ENCODE data around the gene METTL4.
"Not testable (repeated sequence)": the region's sequence is repeated elsewhere in the genome, so short reads cannot be mapped to it uniquely, and the experiment has no call there.

The METTL4 gene

DNA sequence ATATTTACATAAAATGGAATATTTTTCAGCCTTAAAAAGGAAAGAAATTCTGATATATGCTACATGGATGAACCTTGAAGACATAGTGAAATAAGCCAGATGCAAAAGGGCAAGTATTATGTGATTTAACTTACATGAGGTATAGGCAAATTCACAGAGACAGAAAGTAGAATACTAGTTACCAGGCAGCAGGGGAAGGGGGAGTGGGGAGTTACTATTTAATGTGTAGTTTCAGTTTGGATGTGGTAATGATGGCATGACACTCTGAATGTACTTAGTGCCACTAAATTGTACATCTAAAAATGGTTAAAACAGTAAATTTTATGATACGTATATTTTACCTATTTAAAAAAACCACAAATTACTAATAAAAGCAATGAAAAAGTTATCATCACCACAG lies 12.1 kb downstream of the METTL4 start:
- DNase-seq (ENCODE audit: low read depth in 2 of 2): no peak

DNA sequence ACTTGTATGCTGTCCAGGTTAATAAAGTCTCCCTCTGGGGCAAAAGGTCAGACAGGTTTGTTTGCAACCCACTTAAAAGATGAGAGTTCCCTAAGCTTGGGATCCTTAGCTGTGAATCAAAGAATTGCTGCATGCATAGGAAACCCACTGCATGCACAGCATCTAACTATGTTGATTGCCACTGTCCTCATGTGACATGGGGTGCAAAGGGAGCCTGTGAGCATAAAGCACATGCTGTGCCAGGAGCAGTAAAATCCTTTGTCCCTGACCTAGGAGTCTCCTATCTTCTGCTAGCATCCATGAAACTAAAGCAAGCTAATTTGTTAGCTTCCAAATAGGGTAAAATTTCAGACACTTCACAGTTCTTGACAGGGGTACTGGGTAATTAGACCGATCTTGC lies 13.8 kb downstream of the METTL4 start:
- no peak for DNase-seq (ENCODE audit: low read depth in 2 of 2)

DNA sequence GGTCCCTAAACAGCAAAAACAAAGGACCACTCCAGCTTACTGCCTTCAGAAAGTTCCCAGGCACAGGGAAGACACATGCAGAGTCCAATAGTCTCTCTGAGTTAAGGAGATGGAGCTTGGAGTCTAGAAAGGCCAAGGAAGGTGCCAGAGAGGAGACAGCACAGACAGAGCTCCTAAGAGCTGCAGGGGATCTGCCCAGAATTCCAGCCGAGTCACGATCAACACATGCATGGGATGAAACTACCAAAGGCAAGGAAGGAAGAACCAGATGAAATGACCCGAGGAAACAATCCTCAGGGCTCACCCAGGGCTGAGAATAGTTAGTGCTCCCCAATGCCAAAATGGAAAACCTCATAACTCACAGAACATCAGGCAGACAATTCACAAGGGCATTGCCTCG lies 15.4 kb downstream of the METTL4 start:
- DNase-seq (ENCODE audit: low read depth in 2 of 2): no peak

DNA sequence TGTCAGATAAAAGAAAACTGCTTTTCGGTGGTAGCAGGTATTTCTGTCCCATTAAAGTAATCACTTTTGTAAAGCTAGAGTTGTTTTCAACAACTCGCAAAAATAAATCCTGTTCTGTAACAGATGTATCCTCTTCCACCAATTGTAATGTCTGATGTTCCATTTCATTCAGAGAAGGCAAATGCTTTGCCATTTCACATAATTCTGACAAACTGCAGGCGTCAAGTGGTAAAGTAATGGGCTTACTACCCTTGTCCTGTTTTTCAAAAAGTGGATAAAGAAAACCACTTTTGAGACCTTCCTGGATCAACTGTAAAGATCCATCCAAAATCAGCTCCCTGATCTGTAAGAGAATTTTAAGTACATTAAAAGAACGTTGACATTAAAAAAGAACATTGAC lies 16.6 kb downstream of the METTL4 start:
- no peak for DNase-seq (ENCODE audit: low read depth in 2 of 2)

DNA sequence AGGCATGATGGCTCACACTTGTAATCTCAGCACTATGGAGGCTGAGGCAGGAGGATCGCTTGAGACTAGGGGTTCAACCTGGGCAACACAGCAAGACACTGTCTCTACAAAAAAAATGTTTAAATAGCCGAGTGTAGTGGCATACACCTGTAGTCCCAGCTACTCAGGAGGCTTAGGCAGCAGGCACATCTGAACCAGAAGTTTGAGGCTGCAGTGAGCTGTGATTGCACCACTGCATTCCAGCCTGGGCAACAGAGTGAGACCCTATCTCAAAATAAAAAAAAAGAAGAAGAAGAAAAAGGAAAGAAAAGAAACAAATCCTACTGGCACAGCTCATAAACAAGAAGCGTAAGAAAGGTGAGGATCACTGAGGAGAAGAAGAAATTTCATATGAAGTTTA lies 19.9 kb downstream of the METTL4 start:
- DNase-seq (ENCODE audit: low read depth in 2 of 2): no peak

DNA sequence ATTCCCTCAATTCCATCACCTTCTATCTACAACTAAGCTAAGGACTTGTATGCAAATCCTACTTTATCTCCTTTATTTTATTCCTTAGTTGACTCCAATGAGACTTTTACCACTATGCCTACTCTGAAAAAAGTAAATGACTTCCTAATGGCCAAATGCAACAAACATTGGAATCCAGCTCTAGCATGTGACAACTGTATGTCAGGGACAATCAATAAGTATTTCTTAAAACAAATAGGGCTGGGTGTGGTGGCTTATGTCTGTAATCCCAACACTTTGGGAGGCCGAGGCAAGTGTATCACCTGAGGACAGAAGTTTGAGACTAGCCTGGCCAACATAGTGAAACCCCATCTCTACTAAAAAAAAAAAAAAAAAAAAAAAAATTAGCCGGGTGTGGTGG lies 21.8 kb downstream of the METTL4 start:
- DNase-seq (ENCODE audit: low read depth in 2 of 2): no peak

DNA sequence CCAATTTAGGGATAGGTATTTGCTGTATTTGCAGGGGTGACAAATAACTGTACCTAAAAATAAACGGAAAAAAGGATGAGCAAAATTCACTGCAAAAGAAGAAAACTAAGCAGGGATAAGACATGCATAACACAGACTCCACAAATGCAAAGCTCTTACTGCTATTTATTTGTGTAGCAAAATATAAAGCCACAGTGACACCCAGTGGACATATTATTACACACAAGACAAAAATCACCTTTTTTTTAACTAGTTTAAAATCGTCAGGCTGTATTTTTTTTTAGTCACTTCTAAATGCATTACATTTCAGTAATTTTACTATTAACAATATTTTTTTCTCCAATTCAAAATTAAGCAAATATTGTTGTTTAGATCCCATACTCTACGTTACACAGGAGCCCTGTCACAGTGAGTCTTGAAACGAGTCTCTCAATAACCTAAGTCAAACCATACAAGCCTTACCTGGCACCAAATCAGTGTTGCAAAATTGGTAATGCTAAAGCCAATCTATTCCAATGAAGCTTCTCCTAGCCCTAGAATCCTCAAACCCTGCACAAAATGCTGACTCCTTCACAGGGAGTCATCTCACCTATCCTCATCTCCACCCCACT lies 23.7 kb downstream of the METTL4 start:
- no peak for DNase-seq (ENCODE audit: low read depth in 2 of 2)

DNA sequence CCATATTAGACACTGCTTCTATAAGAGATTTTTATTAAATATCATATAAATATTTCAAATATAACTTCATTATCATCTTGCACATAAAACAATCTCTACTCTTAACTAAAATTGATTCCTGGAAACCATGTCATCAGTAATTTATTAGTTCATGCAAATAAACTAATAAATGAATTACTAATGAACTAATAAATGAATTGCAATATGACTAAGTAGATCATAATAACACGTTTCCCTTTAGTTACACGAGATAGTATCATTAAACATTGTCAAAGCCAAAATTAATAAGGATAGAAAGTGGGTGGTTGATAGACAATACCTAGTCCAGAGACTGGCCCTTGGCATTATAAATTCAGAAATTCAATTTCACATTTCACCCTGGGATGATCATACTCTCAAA lies 26.1 kb downstream of the METTL4 start:
- no peak for DNase-seq (ENCODE audit: low read depth in 2 of 2)

DNA sequence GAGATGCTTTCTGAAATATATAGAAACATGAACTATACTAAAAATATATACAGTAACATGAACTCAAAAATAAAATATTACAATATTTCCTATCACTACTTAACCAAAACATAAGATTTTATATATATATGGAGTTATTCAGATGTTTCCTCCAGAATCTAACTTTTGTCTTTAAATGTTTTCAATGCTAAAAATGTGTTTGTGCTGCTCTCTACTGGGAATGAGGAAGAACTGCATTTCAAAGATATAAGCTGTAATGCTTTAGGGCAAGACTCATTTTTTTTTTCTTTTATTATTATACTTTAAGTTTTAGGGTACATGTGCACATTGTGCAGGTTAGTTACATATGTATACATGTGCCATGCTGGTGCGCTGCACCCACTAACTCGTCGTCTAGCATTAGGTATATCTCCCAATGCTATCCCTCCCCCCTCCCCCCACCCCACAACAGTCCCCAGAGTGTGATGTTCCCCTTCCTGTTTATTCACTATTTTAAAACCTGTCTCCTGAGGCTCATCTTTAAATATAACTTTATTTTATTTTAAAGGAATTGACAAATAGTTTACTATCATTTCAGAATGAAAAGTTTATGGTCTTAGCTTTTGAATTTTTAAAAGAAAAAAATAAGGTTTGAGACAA lies 29.3 kb downstream of the METTL4 start:
- not testable (repeated sequence) for DNase-seq (ENCODE audit: low read depth in 2 of 2)

DNA sequence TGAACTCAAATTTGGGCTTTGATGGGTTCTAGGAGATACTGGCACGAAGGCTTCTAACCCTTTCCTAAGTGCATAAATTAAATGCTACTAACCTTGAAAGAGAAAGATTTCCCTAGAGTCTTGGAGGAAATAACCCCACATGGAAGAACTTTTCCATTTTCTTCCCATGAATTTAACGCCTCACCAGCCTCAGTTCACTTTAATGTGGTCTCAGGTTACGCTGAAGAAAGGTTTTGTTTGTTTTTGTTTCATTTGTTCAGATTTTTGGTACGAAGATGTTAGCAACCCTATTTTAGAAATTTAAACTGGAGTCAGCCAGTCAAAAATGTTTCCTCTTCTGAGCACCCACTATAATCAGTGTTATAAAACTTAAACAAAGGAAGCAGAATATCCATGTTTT lies 30.7 kb downstream of the METTL4 start:
- DNase-seq (ENCODE audit: low read depth in 2 of 2): no peak

DNA sequence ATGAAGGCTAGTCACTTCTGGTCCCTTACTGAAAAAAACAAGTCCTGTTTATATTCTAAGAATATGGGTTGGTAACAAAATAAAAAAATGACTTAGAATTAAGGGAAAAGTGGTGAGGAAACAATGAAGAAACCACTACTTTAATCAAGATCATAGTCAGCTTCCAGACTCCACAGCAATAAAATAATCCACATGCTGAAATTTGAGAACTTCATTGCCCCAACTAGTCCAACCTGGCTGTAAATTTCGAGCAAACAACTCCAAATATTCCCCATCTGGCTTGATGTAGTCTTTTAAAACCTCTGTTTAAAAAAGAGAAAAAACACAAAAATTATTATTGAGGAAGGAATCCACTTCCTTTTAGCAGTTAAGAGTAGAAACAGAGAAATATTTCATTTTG lies 32.5 kb downstream of the METTL4 start:
- no peak for DNase-seq (ENCODE audit: low read depth in 2 of 2)

DNA sequence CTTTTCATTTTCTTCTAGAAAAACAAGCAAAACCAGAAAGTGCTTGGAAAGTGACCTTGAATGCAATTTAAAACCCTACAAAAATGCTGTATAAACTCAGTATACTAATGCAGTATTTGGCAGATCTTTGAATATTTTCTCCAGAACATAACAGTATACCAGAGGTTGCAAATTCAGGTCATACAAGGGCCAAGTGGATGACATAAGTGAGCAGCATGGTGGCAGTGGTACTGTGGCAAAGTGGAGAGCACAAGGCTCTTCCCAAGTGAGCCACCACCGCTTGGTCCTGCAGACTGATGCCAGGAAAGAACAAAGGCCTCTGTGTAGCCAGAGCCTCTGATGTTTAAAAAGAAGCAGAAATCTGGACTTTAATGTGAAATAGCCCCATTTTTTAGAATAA lies 33.1 kb downstream of the METTL4 start:
- no peak for DNase-seq (ENCODE audit: low read depth in 2 of 2)

DNA sequence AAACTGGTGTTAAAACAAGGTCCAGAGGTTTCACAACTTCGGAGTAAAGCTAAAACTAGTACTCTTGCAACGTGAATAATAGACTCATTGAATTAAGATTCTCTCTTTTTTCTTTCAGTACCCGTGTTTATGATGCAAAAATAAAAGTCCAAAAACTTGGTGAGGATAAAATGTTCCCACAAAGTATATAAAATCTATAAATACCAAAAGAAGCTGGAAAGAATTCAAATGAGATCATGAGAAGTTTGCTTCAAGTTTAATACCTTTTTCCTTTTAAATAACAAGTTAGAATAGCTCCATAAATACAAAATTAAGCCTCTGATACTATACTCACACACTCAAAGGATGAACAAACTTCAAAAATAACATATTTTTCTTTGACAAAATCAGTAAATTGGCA lies 34.0 kb downstream of the METTL4 start:
- no peak for DNase-seq (ENCODE audit: low read depth in 2 of 2)

DNA sequence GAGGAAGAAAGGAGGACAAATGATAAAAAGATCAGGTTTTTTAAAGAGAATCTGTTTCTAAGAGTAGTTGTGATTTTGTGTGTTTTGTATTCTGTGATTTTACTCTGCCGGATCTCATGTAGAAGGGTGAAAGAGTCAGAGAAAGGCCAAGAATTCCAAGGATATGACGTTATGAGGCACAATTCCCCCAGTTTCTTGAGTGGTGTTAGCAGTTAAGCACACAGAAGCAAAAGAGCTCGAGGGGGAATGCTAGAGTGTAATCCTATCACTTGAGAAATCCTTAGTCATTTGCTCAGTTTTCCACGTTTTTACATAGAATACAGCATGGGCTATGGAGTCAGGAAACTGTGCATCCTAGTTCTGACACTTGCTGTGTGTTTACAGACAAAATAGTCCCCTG lies 34.8 kb downstream of the METTL4 start:
- DNase-seq (ENCODE audit: low read depth in 2 of 2): no peak

DNA sequence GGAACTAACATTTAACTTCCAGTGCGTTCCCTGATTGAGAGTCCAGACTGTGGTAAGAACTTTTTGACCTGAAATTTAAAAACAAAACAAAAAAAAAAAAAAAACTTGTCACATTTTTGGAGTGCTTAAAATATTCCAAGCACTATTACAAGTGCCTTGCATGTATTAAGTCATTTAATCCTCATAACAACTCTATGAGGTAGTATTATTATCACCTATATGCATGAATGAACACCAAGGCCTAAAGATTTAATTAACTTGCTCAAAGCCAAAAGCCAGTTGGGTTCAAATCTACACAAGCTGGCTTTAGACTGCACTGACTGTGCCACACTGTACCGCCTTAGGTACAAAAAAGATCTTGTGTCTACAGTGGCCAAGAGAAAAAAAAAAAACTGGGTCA lies 35.2 kb downstream of the METTL4 start:
- DNase-seq (ENCODE audit: low read depth in 2 of 2): no peak

DNA sequence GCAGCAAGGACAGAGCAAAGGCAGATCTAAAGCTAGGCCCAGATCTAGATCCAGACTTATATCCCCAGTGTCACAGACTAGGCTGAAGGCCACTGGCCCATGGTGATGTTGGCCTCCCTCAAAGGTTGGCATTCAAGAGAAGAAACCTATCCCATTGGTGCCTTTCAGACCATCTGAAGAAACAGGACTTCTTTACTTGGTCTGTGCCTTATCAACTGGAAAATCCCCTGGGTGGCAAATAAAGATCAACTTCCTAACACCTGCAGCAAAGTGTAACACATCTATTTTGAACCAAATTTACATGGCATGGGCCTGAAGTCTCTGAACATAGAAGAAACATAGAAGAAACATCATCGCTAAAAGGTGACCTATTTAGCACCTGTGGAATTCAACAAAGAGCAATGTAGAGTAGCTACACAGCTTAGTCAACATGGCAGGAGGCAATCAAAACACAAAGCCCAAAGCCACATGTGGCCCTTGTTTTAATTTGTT lies 35.8 kb downstream of the METTL4 start:
- no peak for DNase-seq (ENCODE audit: low read depth in 2 of 2)

DNA sequence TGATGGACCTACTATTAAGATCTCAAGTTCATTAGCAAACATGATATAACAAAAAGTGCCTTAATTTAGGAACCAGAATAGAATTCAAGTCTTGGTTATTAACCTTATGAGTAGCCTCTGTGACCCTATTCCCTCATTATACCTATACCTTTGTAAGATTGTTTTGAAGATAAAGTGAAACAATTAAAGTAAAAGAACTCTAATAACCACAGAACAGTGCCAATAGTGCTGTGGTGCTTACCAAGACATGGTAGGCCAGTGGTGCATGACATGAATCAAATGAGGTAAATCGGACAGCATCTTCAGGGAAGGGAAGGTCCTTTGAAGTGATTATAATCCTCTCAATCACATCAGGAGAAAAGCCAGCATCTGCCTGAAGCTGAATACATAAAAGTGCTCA lies 36.4 kb downstream of the METTL4 start:
- DNase-seq (ENCODE audit: low read depth in 2 of 2): no peak

DNA sequence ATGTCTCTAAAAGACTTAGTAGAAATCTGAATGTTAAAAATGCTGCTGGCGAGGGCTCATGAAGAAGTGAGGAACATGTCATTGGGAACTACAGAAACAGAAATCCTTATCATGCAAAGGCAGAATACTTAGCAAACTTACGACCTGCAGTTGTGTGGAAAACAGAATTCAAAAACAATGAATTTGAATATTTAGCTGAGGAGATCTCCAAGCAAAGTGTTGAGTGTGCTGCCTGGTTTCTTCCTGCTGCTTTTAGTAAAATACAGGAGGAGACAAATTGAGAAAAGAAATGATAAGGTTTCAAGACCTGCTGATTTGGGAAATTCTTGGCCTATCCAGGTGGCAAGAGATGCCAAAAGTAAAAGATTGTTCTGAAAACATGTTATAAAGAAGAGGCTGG lies 38.5 kb downstream of the METTL4 start:
- DNase-seq (ENCODE audit: low read depth in 2 of 2): no peak

DNA sequence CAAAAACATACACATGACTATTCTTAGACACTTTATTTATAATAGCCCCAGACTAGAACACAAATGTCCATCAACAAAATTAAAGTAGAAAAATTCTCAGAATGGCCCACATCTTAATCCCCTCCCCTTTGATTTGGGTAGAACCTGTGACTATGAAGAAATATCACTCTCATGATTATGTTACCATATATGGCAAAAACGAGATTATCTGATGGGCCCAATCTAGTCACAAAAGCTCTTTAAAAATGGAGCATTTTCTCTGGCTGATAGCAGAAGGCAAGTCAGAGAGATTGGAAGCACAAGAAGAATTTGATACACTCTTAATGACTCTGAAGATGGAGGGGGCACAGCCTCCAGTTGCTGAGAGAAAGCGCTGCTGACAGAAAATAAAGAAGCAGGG lies 39.6 kb downstream of the METTL4 start:
- DNase-seq (ENCODE audit: low read depth in 2 of 2): no peak

DNA sequence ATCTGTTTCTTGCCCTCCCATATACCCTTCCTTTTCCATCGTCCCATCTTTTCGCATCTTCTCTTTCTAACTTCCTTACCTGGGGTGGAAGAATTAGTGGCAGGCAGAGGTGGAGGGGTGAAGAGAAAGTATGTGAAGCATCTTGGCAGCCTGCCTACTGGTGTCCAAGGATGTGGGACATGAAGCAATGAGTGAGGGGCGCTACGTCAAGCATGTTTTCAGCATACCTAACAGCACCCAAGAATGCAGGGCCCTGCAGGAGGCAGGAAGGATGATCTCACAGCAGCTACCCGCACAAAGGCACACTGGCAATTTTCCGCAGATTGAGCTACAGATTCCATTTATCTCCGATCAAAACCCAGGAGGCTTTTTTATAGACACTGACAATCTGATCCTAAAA lies 42.2 kb downstream of the METTL4 start:
- no peak for DNase-seq (ENCODE audit: low read depth in 2 of 2)

DNA sequence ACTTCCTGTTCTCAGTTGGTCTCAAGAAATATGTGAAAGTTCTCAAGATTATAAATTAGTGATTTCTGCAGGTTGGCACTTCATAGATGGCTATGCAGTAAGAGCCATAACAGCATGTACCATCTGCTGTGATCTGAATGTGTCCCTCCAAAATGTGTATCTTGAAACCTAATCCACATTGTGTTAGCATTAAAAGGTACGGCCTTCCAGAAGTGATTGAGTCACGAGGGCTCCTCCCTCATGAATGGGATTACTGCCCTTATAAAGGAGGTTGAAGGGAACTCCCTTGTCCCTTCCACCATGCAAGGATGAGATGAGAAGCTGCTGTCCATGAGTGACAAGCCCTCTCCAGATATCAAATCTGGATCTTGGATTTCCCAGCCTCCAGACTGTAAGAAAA lies 45.0 kb downstream of the METTL4 start:
- no peak for DNase-seq (ENCODE audit: low read depth in 2 of 2)

DNA sequence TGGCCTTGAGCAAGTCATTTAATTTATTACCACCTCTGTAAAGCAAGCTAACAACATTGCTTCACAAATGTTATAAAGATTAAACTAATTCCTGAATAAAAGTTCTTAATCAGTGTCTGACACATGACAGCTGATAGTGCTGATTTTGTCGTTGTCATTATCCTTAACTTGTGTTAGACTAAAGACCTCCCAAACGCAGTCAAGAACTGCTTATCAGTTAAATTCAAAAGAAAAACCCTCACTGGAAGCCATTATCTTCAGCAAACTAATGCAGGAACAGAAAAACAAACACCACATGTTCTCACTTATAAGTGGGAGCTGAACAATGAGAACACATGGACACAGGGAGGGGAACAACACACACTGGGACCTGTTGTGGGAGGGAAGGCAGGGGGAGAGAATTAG lies 46.5 kb downstream of the METTL4 start:
- DNase-seq (ENCODE audit: low read depth in 2 of 2): not testable (repeated sequence)

DNA sequence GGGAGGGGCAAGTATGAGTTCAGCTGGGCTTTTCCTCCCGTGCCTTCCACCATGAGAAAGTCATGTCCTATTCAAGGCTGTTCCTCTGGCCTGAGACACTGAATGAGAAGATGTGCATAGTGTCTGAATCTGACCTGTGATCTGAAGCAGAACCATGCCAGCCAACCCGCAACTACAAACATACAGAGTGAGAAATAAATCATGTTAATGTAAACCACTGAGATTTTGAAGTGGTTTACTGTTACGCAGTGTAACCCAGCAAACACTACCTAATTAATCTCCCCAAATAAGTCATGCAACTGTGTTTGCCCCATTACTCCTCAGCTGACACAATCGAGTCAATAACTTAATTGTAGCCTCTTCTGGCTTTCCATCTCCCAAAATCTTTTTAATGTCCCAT lies 49.2 kb downstream of the METTL4 start:
- DNase-seq (ENCODE audit: low read depth in 2 of 2): no peak

DNA sequence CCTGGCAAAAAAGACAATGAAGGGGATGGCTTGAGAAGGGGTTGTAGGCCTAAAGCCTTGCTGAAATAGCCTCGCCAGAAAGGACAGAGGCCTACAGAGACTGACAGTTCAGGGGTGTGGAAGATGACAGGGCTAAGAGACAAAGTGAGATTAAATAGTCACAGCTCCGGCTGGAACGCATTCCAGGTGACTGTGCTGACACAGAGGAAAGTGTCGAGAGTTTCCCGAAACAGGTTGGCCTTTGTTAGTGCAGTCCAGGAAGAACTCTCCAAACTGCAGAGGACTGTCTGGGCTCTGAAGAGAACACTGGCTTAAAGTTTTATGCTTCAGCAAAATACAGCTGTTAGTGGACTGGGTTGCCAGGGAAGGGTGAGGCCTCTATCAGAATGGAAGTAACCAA lies 52.8 kb downstream of the METTL4 start:
- no peak for DNase-seq (ENCODE audit: low read depth in 2 of 2)

Measured in stimulated activated CD4-positive, alpha-beta T cell treated with anti-CD3 and anti-CD28 coated beads, Interleukin-12 subunit alpha, Interleukin-12 subunit beta, amount 100 ng/mL, for 24 hours (primary cell).